HuH-7.5 (cell line): ENCODE data around the gene FAM222A.
A peak's percentile ranks its signal among the peaks of the same experiment; 100 is the strongest.

Source experiments
- DNase-seq: peaks from one replicate; pipeline ENCODE4 v3.0.0; 2011; ENCODE audit warnings: low spot score

The FAM222A gene

DNA sequence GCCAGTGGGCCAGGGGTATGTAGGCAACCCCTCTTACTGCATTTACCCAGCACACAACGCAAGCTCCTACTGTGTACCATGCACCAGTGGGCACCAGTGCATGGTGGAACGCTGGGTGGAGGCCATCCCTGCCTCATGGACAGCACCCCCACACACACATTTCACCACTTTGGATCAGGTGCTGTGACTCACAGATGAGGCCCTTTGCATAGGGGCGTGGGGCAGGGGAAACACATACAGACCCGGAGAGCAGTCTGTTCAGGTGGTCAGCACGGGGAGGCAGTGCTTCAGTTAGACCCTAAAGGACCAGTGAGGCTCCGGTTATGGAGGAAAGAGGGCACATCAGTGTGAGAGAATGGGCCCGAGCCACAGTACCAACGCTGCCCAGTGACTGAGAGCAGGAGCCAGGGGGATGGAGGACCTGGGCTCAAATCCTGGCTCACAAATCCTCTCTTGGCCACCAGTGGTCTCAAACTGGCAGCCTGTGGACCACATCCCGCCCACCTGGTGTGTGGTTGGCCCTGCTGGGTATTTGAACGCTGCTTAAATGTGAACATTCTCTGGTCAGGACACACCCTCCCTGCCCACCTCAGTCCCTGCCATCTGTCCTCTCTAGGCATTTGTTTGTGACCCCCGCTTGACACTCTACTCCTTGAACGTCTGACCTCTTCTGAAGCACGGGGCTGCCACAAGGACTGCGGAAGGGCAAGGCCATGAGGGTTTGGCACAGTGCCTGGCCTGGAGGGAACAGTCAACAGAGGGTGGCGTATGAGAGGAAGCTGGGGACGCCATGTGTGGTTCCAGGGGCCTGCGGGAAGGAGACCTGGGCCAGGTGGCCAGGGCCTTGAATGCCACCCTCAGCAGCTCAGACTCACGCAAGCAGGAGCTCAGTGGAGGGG lies 46.7 kb downstream of the FAM222A start:
- no peak for DNase-seq

- no peak for DNase-seq
Measured at GRCh38 chr12:109760930-109761921, 47.6 kb downstream of the FAM222A start.

DNA sequence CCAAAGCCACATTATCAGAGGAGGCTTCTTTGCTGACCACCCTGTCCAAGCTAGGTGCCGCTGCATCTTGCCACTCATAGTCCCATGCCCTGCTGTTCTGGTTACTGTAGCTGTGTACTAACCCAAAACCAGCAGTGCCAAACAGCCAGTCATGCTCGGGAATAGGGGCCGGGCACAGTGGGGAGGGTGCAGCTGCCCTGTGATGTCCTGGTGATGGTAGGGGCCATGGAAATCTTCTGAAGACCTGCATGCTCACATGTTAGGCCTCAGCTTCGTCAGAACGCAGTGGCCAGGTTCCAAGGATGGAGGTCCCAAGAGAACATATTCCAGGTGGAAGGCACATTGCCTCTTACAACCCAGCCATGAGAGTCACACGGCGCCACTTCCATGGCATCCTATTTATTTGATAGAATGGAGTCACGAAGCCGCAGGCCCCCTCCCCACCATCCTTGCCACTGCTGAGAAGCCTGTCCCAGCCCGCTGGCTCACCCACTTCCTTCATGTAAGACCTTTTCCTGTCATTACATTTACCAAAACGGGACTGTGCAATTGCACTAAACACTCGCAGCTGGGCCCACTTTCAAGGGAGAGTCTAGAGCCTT lies 48.5 kb downstream of the FAM222A start:
- no peak for DNase-seq

DNA sequence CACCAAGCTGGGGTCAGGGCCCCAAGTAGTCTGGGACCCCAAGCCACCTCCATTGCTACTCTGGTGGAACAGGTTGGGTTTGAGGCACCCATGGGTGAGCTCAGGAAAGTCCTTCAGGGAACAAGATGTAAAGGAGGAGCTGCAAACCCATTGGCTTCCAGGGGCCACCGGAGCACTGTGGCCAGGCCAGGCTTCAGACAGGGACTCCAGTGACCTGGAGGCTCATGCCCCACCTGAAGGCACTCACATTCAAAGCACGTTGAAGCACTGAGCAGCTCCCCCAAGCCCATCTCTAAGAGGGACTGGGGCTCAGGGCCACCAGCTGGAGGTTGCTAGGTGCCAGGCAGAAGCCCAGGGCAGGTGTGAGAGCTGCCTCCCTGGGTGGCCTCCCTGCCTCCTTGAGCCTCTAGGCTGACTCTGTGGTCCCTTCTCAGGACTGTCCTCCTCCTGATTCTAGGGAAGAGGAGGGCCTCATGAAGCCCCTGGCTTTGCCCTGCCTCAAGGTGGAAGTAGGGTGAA lies 49.1 kb downstream of the FAM222A start:
- DNase-seq, result no peak

GRCh38 chr12:109763201-109763841 lies 49.7 kb downstream of the FAM222A start:
- DNase-seq, result no peak

GRCh38 chr12:109764123-109764522 lies 50.5 kb downstream of the FAM222A start:
- peak; percentile 55 for DNase-seq

GRCh38 chr12:109764776-109765445 lies 51.3 kb downstream of the FAM222A start:
- DNase-seq, result no peak

- no peak for DNase-seq
Measured at GRCh38 chr12:109765446-109765810, 51.8 kb downstream of the FAM222A start.

DNA sequence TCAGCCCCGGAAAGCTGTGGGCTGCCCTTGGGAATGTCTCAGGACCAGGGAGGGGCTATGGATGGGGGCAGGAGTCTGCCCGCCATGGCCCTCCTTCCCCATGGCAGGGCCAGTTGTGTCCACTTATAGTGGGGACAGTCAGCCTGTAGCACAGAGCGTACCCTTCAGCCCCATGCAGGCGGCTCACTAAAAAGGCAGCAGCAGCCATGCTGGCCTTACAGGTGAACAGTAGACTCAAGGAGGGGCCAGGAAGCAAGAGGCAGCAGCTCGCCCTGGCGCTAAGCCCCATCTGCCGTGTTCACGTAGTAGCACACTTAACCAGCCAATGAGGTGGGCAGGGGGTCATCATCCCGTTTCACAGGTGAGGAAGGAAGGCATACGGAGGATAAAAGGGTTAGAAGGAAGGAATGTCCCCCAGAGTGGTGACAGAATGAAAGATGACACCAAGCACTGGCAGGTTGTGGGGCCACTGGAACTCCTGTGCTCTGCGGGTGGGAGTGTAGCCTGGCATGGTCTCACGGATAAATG lies 52.7 kb downstream of the FAM222A start:
- DNase-seq, result no peak

DNA sequence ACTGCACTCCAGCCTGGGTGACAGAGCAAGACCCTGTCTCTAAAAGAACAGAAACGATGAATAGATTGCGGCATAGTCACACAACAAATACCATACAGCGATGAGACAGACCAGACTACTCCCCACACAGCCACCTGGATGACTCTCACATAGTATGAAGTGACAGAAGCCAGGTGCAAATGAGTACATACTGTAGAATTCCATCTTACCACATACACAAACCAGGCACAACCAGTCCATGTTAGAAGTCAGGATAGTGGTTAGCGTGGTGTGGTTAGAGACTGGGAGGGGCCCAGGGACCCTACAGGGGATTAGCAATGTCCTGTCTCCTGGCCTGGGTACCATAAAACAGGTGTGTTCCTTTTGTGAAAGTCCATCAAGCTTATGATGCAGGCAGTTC lies 53.8 kb downstream of the FAM222A start:
- no peak for DNase-seq

DNA sequence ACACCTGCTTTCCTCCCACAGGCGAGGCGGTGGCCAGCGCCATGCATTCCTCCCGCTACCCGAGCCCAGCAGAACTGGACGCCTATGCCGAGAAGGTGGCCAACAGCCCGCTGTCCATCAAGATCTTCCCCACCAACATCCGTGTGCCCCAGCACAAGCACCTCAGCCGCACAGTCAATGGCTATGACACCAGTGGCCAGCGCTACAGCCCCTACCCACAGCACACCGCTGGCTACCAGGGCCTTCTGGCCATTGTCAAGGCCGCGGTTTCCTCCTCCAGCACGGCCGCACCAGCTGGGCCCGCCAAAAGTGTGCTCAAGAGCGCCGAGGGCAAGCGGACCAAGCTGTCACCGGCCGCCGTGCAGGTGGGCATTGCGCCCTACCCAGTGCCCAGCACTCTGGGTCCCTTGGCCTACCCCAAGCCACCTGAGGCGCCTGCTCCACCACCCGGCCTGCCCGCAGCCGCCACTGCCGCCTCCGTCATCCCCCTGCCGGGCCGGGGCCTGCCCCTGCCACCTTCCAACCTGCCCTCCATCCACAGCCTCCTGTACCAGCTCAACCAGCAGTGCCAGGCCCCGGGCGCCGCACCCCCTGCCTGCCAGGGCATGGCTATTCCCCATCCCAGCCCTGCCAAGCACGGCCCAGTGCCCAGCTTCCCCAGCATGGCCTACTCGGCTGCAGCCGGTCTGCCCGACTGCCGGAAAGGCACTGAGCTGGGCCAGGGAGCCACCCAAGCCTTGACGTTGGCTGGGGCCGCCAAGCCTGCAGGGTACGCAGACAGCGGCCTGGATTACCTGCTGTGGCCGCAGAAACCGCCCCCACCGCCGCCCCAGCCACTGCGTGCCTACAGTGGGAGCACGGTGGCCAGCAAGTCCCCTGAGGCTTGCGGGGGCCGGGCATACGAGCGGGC lies 54.6 kb downstream of the FAM222A start:
- no peak for DNase-seq

- no peak for DNase-seq
Measured at GRCh38 chr12:109768901-109769670, 55.5 kb downstream of the FAM222A start.

GRCh38 chr12:109770104-109770860 lies 56.7 kb downstream of the FAM222A start:
- no peak for DNase-seq

- no peak for DNase-seq
Measured at GRCh38 chr12:109770861-109771670, 57.4 kb downstream of the FAM222A start.

DNA sequence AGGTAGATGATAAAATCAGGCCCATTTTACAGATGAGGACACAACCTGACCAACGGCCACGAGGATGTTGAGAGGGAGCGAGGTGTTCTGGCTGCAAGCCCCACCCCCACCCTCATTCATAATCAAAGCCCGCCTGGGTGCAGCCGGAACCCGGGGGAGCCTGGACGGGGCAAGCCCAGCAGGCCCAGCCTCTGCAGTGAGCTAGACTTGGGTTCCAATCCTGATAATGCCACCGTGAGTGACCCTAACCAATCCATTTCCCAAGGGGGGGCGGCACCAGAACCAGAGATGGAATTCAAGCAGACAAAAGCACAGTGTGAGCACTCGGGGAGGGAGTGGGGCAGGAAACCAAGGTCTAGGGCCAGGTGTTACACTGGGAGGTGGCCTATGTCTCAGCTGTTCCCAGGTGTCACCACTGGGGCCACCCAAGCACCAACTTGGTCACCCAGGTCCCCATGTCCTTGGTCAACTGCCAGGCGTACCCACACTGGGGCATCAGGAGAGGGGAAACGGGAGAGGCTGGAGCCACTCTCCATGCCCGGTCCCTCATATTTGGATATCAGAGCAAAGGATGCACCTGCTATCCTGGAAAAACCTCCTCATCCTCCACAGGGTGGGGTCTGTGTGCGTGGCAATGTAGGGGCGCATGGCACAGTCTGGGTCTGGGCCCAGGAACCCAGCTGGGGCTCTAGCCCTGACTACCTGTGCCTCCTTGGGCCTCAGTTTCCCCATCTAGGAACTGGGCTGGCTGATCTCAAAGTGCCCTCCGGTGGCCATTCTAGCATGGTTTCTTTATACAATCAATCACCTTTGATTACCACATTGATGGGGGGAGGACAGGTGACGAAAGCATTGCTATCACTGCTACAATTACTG lies 58.4 kb downstream of the FAM222A start:
- DNase-seq, result no peak

DNA sequence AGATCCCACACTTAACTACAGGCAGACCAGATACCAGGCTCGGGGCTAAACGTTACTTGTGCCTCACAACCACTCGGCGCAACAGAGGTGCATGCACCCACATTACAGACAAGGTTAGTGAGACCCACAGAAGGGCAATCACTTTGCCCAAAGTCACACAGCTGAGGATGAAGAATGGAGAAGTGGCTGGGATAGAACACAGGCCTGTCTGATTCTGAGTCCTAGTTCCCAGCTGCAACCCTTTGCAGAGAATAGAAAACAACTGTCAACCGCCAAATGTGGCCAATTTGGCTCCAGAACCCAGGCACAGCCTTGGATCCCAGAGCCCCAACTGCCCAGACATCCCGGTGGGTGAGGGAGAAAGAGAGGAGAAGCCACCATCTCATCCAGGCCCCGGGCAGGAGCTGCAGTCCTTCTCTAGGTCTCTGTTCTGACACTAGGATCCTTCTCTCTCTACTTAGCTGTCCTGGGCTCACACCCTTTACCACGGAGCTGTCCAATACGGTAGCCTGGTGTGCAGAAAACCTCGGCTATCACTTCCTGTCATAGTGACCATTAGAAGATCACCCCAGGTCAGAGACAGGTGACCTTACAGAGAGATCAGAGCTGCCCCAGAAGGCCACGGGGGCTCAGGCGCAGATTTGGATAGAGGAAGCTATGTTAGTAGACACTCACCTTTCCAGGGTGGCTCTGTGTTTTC lies 59.1 kb downstream of the FAM222A start:
- no peak for DNase-seq
